Esophagus muscularis mucosa (tissue), 4 donors: ENCODE measurements around the gene SRGAP3. TPM values are rescaled to one million over a fixed set of nuclear protein-coding genes. Genes with fewer than 3 reads are reported as not detected.

ENCODE experiments used
- DNase-seq: peaks from one replicate; pipeline ENCODE4 v3.0.0-alpha.2; 2017; ENCODE audit errors: extremely low spot score
- H3K27ac ChIP-seq, 4 donors: fragments of 200-600 bp; sonication (generic); replicated peaks in 1 of 4; 1 replicate in 3 of 4; 2 replicates in 1 of 4; pipeline ENCODE4 v1.5.1; 2016 to 2019; ENCODE audit warnings: mild to moderate bottlenecking in 1 of 4
- H3K27me3 ChIP-seq, 4 donors: fragments of 200-600 bp; sonication (generic); one replicate each; pipeline versions ENCODE4 v1.5.1 to v1.6.0; 2016 to 2019
- H3K36me3 ChIP-seq, 4 donors: fragments of 200-600 bp; sonication (generic); one replicate each; pipeline ENCODE4 v1.5.1; 2016 to 2019
- H3K4me1 ChIP-seq, 4 donors: fragments of 200-600 bp; sonication (generic); one replicate each; pipeline ENCODE4 v1.5.1; 2016 to 2019
- H3K4me3 ChIP-seq, 4 donors: fragments of 200-600 bp; sonication (generic); 1 replicate in 2 of 4; 2 replicates in 2 of 4; pipeline ENCODE4 v1.5.1; 2016 to 2019; ENCODE audit warnings: mild to moderate bottlenecking in 4 of 4, moderate library complexity in 1 of 4
- H3K9me3 ChIP-seq, 4 donors: fragments of 200-600 bp; sonication (generic); 1 replicate in 3 of 4; 2 replicates in 1 of 4; pipeline ENCODE4 v1.5.1; 2016 to 2019
- CTCF ChIP-seq, 3 experiments: fragments of 200-600 bp in 2 of 3; fragments of 450-650 bp in 1 of 3; sonication (generic) in 2 of 3; IDR thresholded peaks; one replicate each; pipeline ENCODE4 v1.5.1; 2017 to 2019; ENCODE audit warnings: antibody characterized with exemption in 3 of 3, mild to moderate bottlenecking in 2 of 3, moderate library complexity in 1 of 3
- EP300 ChIP-seq: sonication (generic); formaldehyde crosslinking; IDR thresholded peaks from one replicate; pipeline ENCODE4 v1.6.1; 2017; ENCODE audit warnings: antibody characterized with exemption
- POLR2A ChIP-seq: fragments of 450-650 bp; IDR thresholded peaks from one replicate; pipeline ENCODE4 v1.6.1; 2017; ENCODE audit warnings: antibody characterized with exemption, moderate library complexity, mild to moderate bottlenecking, low read depth
- POLR2AphosphoS5 ChIP-seq, 2 donors: sonication (generic); formaldehyde crosslinking; IDR thresholded peaks; one replicate each; pipeline ENCODE4 v1.6.1; 2017; ENCODE audit warnings: antibody characterized with exemption in 2 of 2
- WGBS: methylation state at CpG from one replicate; pipeline ENCODE4 v1.1.5; 2018; 5-methylcytosine and 5-hydroxymethylcytosine counted together
- intact Hi-C: fragments of 100-400 bp; cut with DNase I; formaldehyde crosslinking; loops from one replicate; pipeline ENCODE4 v1.15.1; 2023
- total RNA-seq, 4 donors: library from RNA; depleted of rRNA; stranded (reverse); fragments of >200 nt; gene quantifications; one replicate each; pipeline versions ENCODE4 v1.1.0 to v1.2.1, GENCODE V29; 2016

Gene SRGAP3
- total RNA-seq, 4 donors from 2014 or later, result 2.4 to 8.6 (median 3.1) TPM

GRCh38 chr3:9136746-9137465, 112.5 kb downstream of the SRGAP3 start:
- intact Hi-C loops, result no loop called here
- Histone ChIP-seq H3K4me3 (peak overlapping the region; percentile 48 to 61 (median 50)), H3K4me1 (peaks cover 11 to 31% (median 25%) of the 10 kb centered on the region in 4 donors), H3K9me3 (peaks cover 0 to 7% (median 0%) of the 10 kb centered on the region in 4 donors), H3K27ac (no peak overlapping the region), H3K27me3 (no peaks in the 10 kb centered on the region), H3K36me3 (no peaks in the 10 kb centered on the region)
- TF ChIP-seq CTCF (IDR thresholded peaks at IDR 0.05), result no peak
- no peak for TF ChIP-seq POLR2A
- no peak for TF ChIP-seq EP300
- no peak for DNase-seq
- WGBS, result 89% methylated on average over 10 of the region's 12 CpGs

DNA sequence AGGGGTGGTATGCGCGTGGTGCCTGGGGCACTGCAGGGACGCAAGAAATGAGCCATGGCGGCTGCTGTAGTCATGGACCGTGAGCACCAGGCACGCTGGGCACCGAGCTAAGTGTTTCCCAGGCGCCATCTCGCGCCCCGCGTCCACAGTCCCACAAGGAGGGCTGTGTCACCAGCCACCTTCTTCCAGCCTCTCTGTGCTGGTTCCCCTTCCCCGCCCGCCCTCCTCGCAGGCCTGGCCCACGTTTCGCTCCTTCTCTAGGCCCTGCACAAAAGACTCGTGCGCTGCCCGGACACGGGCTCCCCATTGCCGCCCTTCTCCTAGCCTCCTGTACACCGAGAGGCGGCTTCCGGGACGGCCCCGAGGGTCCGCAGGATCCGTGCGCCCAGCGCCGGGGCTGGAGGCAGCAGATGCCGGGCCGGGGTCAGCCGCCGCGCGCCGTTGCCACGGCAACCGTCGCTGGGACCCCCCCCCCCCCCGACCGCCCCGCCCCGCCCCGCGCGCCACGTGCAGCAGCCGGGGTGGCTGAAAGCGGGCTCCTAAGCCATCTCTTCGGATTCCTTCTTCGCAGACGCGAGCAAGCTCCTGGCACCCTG, 113.4 kb downstream of the SRGAP3 start:
- 23% methylated on average over 22 of the region's 56 CpGs for WGBS
- intact Hi-C loops, result no loop called here
- TF ChIP-seq POLR2AphosphoS5 (IDR thresholded peaks at IDR 0.05), result no peak
- TF ChIP-seq POLR2A, result no peak
- no peak for TF ChIP-seq EP300
- TF ChIP-seq CTCF (IDR thresholded peaks at IDR 0.05), result no peak
- H3K4me3 ChIP-seq, result peak overlapping the region; percentile 48 to 61 (median 50)
- H3K27ac ChIP-seq, result no peak overlapping the region
- H3K36me3 ChIP-seq, result no peaks in the 10 kb centered on the region
- H3K4me1 ChIP-seq, result peaks cover 6 to 22% (median 16%) of the 10 kb centered on the region in 4 donors
- DNase-seq, result no peak
- H3K9me3 ChIP-seq, result peaks cover 0 to 7% (median 0%) of the 10 kb centered on the region in 4 donors
- H3K27me3 ChIP-seq, result no peaks in the 10 kb centered on the region

GRCh38 chr3:9135526-9135925, 113.9 kb downstream of the SRGAP3 start:
- Histone ChIP-seq H3K27ac (no peak overlapping the region), H3K27me3 (no peaks in the 10 kb centered on the region), H3K36me3 (no peaks in the 10 kb centered on the region), H3K4me3 (peak overlapping the region; percentile 48 to 61 (median 50)), H3K4me1 (peaks cover 5 to 21% (median 14%) of the 10 kb centered on the region in 4 donors), H3K9me3 (peaks cover 0 to 7% (median 0%) of the 10 kb centered on the region in 4 donors)
- TF ChIP-seq EP300, result no peak
- no peak for TF ChIP-seq POLR2A
- intact Hi-C loops, result no loop called here
- DNase-seq, result no peak
- WGBS, result 96% methylated on average over 6 of the region's 6 CpGs

DNA sequence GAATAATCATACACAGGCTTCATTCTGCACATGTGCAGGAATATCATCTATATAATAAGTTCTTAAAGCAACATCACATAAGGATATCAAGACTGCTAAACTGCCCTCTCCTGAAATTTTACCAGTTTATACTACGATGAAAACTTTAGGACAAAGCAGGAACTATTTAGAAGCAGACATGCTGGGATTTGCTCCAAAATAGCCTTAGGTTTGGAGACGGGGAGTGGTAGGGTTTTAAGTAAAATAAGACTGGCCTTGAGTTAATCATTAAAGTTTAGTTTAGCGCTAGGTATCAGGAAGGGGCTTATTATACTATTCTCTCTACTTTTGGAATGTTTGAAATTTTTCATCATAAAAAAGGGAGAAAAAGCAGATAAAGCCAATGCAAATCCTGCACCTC, 115.8 kb downstream of the SRGAP3 start:
- H3K27ac ChIP-seq, result no peak overlapping the region
- no peak for DNase-seq
- H3K4me1 ChIP-seq, result peaks cover 5 to 23% (median 14%) of the 10 kb centered on the region in 4 donors
- H3K4me3 ChIP-seq, result no peak overlapping the region
- TF ChIP-seq POLR2A, result no peak
- TF ChIP-seq EP300, result no peak
- TF ChIP-seq CTCF (IDR thresholded peaks at IDR 0.05), result no peak
- TF ChIP-seq POLR2AphosphoS5 (IDR thresholded peaks at IDR 0.05), result no peak
- intact Hi-C loops, result no loop called here
- no peaks in the 10 kb centered on the region for H3K36me3 ChIP-seq
- H3K27me3 ChIP-seq, result no peaks in the 10 kb centered on the region
- WGBS, result 69% methylated on average over 3 of the region's 3 CpGs
- H3K9me3 ChIP-seq, result no peaks in the 10 kb centered on the region
